Spleen (tissue), 11 donors: ENCODE measurements around the gene SLIT3. TPM values are rescaled to one million over a fixed set of nuclear protein-coding genes. Genes with fewer than 3 reads are reported as not detected.

Experiments used
- DNase-seq: peaks from one replicate; pipeline ENCODE4 v3.0.0-alpha.2; 2020
- H3K27ac ChIP-seq, 8 donors: fragments of 200-600 bp; sonication (generic) in 7 of 8; 1 replicate in 4 of 8; 2 replicates in 4 of 8; pipeline versions ENCODE4 v1.5.0 to v1.8.0; 2016 to 2021; ENCODE audit warnings: inconsistent platforms in 4 of 8, mild to moderate bottlenecking in 4 of 8, moderate library complexity in 1 of 8
- H3K27me3 ChIP-seq, 7 donors: fragments of 200-600 bp; sonication (generic) in 6 of 7; replicated peaks in 1 of 7; 1 replicate in 4 of 7; 2 replicates in 3 of 7; pipeline versions ENCODE4 v1.5.0 to v1.8.0; 2016 to 2021; ENCODE audit warnings: inconsistent platforms in 3 of 7, mild to moderate bottlenecking in 1 of 7
- H3K36me3 ChIP-seq, 6 donors: fragments of 200-600 bp; sonication (generic) in 5 of 6; 1 replicate in 4 of 6; 2 replicates in 2 of 6; pipeline versions ENCODE4 v1.5.0 to v1.8.0; 2016 to 2021; ENCODE audit warnings: inconsistent platforms in 2 of 6
- H3K4me1 ChIP-seq, 6 donors: fragments of 200-600 bp; sonication (generic) in 5 of 6; 1 replicate in 3 of 6; 2 replicates in 3 of 6; pipeline versions ENCODE4 v1.5.0 to v1.8.0; 2016 to 2021; ENCODE audit warnings: inconsistent platforms in 3 of 6
- H3K4me3 ChIP-seq, 8 donors: fragments of 200-600 bp; sonication (generic) in 7 of 8; 1 replicate in 4 of 8; 2 replicates in 4 of 8; pipeline versions ENCODE4 v1.5.0 to v1.8.0; 2016 to 2021; ENCODE audit warnings: inconsistent platforms in 4 of 8, mild to moderate bottlenecking in 4 of 8, moderate library complexity in 2 of 8
- H3K9me3 ChIP-seq, 8 donors: fragments of 200-600 bp; sonication (generic) in 7 of 8; 1 replicate in 4 of 8; 2 replicates in 4 of 8; pipeline versions ENCODE4 v1.5.0 to v1.8.0; 2016 to 2021; ENCODE audit warnings: inconsistent platforms in 4 of 8
- CTCF ChIP-seq, 11 experiments: fragments of 200-600 bp in 7 of 11; fragments of 450-650 bp in 4 of 11; sonication (generic) in 4 of 11; IDR thresholded peaks in 8 of 11; conservative IDR thresholded peaks in 3 of 11; 1 replicate in 7 of 11; 2 replicates in 4 of 11; pipeline versions ENCODE4 v1.4.0 to v1.8.0; 2016 to 2021; ENCODE audit warnings: antibody characterized with exemption in 11 of 11, inconsistent platforms in 4 of 11, mild to moderate bottlenecking in 1 of 11
- POLR2A ChIP-seq, 3 donors: fragments of 450-650 bp; IDR thresholded peaks; one replicate each; pipeline ENCODE4 v1.5.1; 2017; ENCODE audit warnings: antibody characterized with exemption in 3 of 3, mild to moderate bottlenecking in 1 of 3
- POLR2AphosphoS5 ChIP-seq, 3 donors: sonication (generic); formaldehyde crosslinking; IDR thresholded peaks; one replicate each; pipeline ENCODE4 v1.5.1; 2017; ENCODE audit warnings: antibody characterized with exemption in 3 of 3
- WGBS, 5 donors: extraction: QIAGEN DNeasy Blood & Tissue Kit in 3 of 5; methylation state at CpG; one replicate each; pipeline versions ENCODE4 v1.1.5 to v1.1.7; 2013 to 2018; 5-methylcytosine and 5-hydroxymethylcytosine counted together
- intact Hi-C: fragments of 100-400 bp; cut with DNase I; formaldehyde crosslinking; loops from one replicate; pipeline ENCODE4 v1.15.0; 2023; ENCODE audit warnings: low total_unique reads
- polyA plus RNA-seq, 3 donors: library from polyadenylated mRNA; stranded (reverse); fragments of 200-250 nt; gene quantifications; one replicate each; pipeline ENCODE4 v1.2.1, GENCODE V29; 2013
- total RNA-seq, 7 donors: library from RNA; depleted of rRNA in 3 of 7; stranded (reverse); fragments of >200 nt in 3 of 7; fragmentation: NEBNext Ultra II Directional in 4 of 7; extraction: Animal tissue kit (Norgen Biotek cat#: 25700) in 4 of 7; gene quantifications; one replicate each; pipeline versions ENCODE4 v1.1.0 to v1.2.1, GENCODE V29; 2016 to 2021
- donor health status: healthy with polysubstance abuse.
- donor health status: DM: no; HTN: no; CAD: no; lungs with moderate emphysema.
- donor health status: DM: no; HTN: no; CAD: no.
- donor health status: Bipolar disorder and iron deficiency.
- donor health status: healthy.
- donor health status: DM: no; HTN: no; CAD: no.
- donor health status: DM: yes; HTN: yes; CAD: no.

Gene SLIT3
- total and polyA plus RNA-seq, 10 donors, result 0.33 to 54.0 (median 13.2) TPM

DNA sequence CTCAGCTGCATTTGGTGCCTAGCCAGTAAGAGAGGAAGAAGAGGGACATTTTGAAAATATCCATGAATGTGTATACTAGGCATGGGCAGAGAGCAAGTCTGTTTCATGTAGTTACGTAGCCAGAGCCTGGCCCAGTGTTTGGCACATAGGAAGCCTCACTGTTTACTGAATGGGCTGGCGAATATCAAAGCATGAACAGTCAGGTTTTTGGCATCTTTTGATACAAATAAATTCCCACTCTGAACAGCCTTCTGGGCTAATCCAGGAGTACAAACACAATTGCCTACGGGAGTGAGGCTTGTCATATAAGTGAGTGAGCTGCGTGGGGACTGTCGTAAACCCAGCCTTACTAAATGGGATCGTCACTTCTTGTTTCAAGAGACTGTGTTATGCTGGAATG lies 468.6 kb downstream of the SLIT3 start:
- no peaks in the 10 kb centered on the region for H3K9me3 ChIP-seq
- WGBS, 5 donors, result 84 to 94% (median 88%) methylated on average over 6 of the region's 6 CpGs
- DNase-seq, result no peak
- H3K4me3 ChIP-seq, result no peak overlapping the region
- H3K27me3 ChIP-seq, result peaks cover 0 to 9% (median 0%) of the 10 kb centered on the region in 7 donors
- intact Hi-C loops, result no loop called here
- H3K4me1 ChIP-seq, result no peaks in the 10 kb centered on the region
- no peak overlapping the region for H3K27ac ChIP-seq
- TF ChIP-seq POLR2AphosphoS5 (IDR thresholded peaks at IDR 0.05), result no peak
- no peak for TF ChIP-seq CTCF (IDR thresholded peaks at IDR 0.05 in 8 of 11, conservative IDR thresholded peaks at IDR 0.05 in 3 of 11)
- TF ChIP-seq POLR2A (IDR thresholded peaks at IDR 0.05), result no peak
- H3K36me3 ChIP-seq, result no peaks in the 10 kb centered on the region

DNA sequence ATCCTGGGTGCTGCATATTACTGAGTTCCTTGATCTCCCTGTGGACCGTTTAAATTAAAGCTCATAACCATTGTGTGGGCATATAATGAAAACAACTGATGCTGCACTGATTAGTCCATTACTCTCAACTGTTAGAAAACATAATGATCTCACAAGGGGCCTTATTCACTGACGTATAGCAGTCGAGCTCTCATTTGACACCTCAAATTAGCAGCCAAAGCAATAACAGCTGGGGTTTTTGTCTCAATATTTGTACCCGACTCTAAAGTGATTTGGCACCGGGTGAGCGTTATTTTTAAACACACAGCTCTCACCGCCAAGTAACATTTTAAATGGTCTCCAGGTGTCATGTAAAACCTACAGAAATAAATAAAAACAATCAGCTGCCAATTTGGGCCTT lies 469.6 kb downstream of the SLIT3 start:
- WGBS, 5 donors, result 86 to 92% (median 88%) methylated on average over 7 of the region's 7 CpGs
- TF ChIP-seq POLR2A (IDR thresholded peaks at IDR 0.05) (no peak), POLR2AphosphoS5 (IDR thresholded peaks at IDR 0.05) (no peak), CTCF (IDR thresholded peaks at IDR 0.05 in 8 of 11, conservative IDR thresholded peaks at IDR 0.05 in 3 of 11) (no peak)
- Histone ChIP-seq H3K4me3 (no peak overlapping the region), H3K9me3 (no peaks in the 10 kb centered on the region), H3K27me3 (peaks cover 0 to 9% (median 0%) of the 10 kb centered on the region in 7 donors), H3K27ac (no peak overlapping the region), H3K36me3 (no peaks in the 10 kb centered on the region), H3K4me1 (no peaks in the 10 kb centered on the region)
- no peak for DNase-seq
- intact Hi-C loops, result no loop called here

GRCh38 chr5:168830833-168831232 lies 470.1 kb downstream of the SLIT3 start:
- 69 to 89% (median 74%) methylated on average over 3 of the region's 3 CpGs for WGBS, 5 donors
- no peak overlapping the region for H3K4me3 ChIP-seq
- H3K36me3 ChIP-seq, result no peaks in the 10 kb centered on the region
- no peak overlapping the region for H3K27ac ChIP-seq
- peaks cover 0 to 9% (median 0%) of the 10 kb centered on the region in 7 donors for H3K27me3 ChIP-seq
- H3K4me1 ChIP-seq, result no peaks in the 10 kb centered on the region
- no peak for DNase-seq
- intact Hi-C loops, result no loop called here
- no peaks in the 10 kb centered on the region for H3K9me3 ChIP-seq
- no peak for TF ChIP-seq POLR2AphosphoS5 (IDR thresholded peaks at IDR 0.05)

GRCh38 chr5:168829922-168830417 lies 471.0 kb downstream of the SLIT3 start:
- no peaks in the 10 kb centered on the region for H3K4me1 ChIP-seq
- H3K27ac ChIP-seq, result no peak overlapping the region
- no peaks in the 10 kb centered on the region for H3K9me3 ChIP-seq
- no peaks in the 10 kb centered on the region for H3K36me3 ChIP-seq
- TF ChIP-seq POLR2A (IDR thresholded peaks at IDR 0.05), result no peak
- TF ChIP-seq POLR2AphosphoS5 (IDR thresholded peaks at IDR 0.05), result no peak
- H3K4me3 ChIP-seq, result no peak overlapping the region
- H3K27me3 ChIP-seq, result peaks cover 0 to 9% (median 0%) of the 10 kb centered on the region in 7 donors
- intact Hi-C loops, result no loop called here
- no peak for DNase-seq
- 67 to 97% (median 79%) methylated on average over 4 of the region's 4 CpGs for WGBS, 5 donors

DNA sequence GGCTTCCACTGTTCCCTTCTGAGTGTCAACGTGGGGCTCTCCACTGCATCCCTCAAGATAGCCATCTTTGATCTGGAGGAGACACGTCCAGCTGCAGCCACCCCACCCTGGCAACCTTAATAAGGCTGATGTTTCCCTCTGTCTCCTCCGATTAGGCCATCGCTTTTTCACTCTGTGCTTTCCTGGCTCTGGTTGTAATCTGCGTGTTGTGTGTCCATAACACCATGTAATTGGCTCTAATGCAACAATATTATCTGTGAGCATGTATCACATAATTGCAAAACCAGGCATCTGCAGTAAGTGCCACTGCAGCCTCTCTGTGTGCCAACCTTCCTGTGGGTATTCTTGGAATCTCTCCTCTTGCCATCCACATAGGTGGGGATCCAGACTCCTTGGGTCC lies 471.9 kb downstream of the SLIT3 start:
- H3K4me3 ChIP-seq, result no peak overlapping the region
- H3K27me3 ChIP-seq, result peaks cover 0 to 6% (median 0%) of the 10 kb centered on the region in 7 donors
- intact Hi-C loops, result no loop called here
- H3K4me1 ChIP-seq, result no peaks in the 10 kb centered on the region
- no peaks in the 10 kb centered on the region for H3K36me3 ChIP-seq
- TF ChIP-seq POLR2A (IDR thresholded peaks at IDR 0.05) (no peak), CTCF (IDR thresholded peaks at IDR 0.05 in 8 of 11, conservative IDR thresholded peaks at IDR 0.05 in 3 of 11) (no peak), POLR2AphosphoS5 (IDR thresholded peaks at IDR 0.05) (no peak)
- no peak for DNase-seq
- 73 to 90% (median 87%) methylated on average over 5 of the region's 5 CpGs for WGBS, 5 donors
- H3K27ac ChIP-seq, result no peak overlapping the region
- no peaks in the 10 kb centered on the region for H3K9me3 ChIP-seq
